DMS53 treated with DMSO at 0.1 percent for 48 hours (cell line): ENCODE measurements around the gene SH3D21.
A peak's percentile ranks its signal among the peaks of the same experiment; 100 is the strongest.

Experiments
- DNase-seq: peaks from one replicate; lab custom pipeline; 2025; ENCODE audit not compliant: unreplicated experiment; lab: John Stamatoyannopoulos, UW

SH3D21 gene

GRCh38 chr1:36355811-36356210 lies 49.6 kb downstream of the SH3D21 start:
- no peak for DNase-seq

DNA sequence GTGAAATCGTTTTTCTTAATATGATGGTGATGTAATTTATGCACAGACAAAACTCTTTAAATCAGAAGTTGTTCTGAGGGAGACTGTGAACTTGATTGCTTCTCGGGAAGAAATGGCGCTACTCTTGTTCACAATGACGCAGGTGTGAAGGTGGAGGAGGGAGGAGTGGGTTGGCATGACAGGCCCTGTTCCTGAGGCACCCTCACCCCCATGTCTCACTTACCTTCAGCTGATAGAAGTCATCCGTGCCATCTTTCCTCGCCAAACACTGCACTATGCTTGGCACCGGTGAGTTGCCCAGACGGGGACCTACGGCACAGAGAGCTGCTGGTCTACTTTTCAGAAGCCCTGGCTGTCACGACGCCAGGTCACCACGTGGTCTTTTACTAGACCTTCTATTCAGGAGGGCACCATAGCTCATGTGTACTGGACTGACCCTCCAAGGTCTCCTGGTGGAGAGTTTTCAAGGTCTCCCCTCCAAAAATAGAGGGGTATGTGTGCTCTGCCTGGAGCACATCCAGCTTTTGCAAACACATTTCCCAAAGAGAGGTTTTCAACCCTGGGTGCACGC lies 52.4 kb downstream of the SH3D21 start:
- no peak for DNase-seq

GRCh38 chr1:36359383-36359782 lies 53.2 kb downstream of the SH3D21 start:
- no peak for DNase-seq

DNA sequence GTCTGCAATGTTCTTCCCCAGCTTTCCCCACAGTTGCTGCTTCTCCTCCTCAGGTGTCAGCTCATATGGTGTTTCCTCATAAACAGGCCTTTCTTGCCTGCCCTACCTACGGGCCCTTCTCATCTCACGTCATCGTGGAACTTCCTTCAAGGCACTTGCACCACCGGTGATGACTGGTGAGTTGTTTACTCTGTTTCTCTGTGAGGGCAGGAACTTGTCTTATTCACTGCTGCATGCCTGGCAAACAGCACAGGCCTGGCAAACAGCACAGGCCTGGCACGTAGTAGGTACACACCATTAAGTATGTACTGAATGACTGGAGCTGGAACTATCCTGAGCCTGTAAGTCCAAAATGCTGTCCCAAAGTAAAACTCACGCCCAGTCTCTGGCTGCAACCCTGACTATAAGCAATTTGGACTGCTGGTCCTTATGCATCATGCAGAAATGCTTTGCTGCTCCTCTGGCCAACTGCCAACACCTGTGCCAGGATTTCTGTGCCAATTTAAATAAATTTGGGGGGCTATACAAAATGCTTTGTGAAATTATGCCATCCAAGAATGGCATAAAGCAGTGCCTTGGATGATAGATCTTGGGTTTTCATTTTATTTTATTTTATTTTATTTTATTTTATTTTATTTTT lies 53.9 kb downstream of the SH3D21 start:
- no peak for DNase-seq

DNA sequence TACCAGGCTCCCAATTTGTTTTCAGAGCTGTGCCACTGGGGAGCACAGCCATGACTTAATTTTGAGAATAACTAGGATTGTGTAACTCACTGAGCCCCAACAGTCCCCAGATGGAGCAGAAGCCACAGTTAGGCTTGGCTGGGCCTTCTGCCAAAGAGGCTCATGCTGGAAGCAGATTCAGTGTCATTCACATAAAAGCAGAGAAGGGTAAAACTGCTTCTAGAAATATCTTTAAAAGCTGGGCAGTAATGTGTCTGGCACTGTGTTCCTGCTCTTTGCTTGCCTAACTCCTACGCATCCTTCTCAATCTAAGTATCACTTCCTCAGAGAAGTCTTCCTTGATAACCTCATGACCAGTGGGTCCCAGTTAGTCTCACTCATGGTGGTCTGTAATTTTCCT lies 59.2 kb downstream of the SH3D21 start:
- no peak for DNase-seq

GRCh38 chr1:36366091-36366661 lies 60.0 kb downstream of the SH3D21 start:
- DNase-seq, result no peak

GRCh38 chr1:36367066-36367465 lies 60.9 kb downstream of the SH3D21 start:
- DNase-seq, result no peak

GRCh38 chr1:36367798-36368197 lies 61.6 kb downstream of the SH3D21 start:
- no peak for DNase-seq

GRCh38 chr1:36369061-36369861 lies 63.1 kb downstream of the SH3D21 start:
- DNase-seq, result peak; percentile 74
